H1 (cell line): Measurements from ENCODE around the gene COX6A2. TPM values are rescaled to one million over a fixed set of nuclear protein-coding genes. Genes with fewer than 3 reads are reported as not detected.

Source experiments
- CTCF ChIA-PET: fragments of 300-600 bp; sonication (Branson Sonifier 250); formaldehyde crosslinking; loops from one replicate; lab custom pipeline; 2021; ENCODE audit not compliant: partially characterized antibody; lab: Charles Lee
- POLR2A ChIA-PET: fragments of 300-600 bp; sonication (Branson Sonifier 250); formaldehyde crosslinking; loops from one replicate; lab custom pipeline; 2021; ENCODE audit warnings: inconsistent platforms; ENCODE audit not compliant: partially characterized antibody; lab: Charles Lee
- DNase-seq, 2 experiments: peaks; one replicate each; pipeline versions ENCODE4 v3.0.0 to v3.0.0-alpha.2; 2010 to 2022; ENCODE audit warnings: low spot score in 2 of 2, low read depth in 1 of 2, mixed read lengths in 1 of 2
- FAIRE-seq: peaks from 2 replicates; lab custom pipeline; 2011; peaks lifted over from hg19 to GRCh38; lab: Jason Lieb, UNC
- H2AFZ ChIP-seq: 2 replicates; pipeline ENCODE4 v1.8.1; 2012; ENCODE audit warnings: low read length, inconsistent platforms
- H2AK5ac ChIP-seq: 2 replicates; pipeline ENCODE4 v1.6.1; 2013; ENCODE audit warnings: low read depth, low read length
- H2BK120ac ChIP-seq: replicated peaks from 2 replicates; pipeline ENCODE3; 2013; ENCODE audit warnings: low read depth, low read length, inconsistent platforms
- H2BK12ac ChIP-seq: 2 replicates; pipeline ENCODE4 v1.6.1; 2013; ENCODE audit warnings: low read depth, low read length
- H2BK15ac ChIP-seq: 2 replicates; pipeline ENCODE4 v1.6.1; 2013; ENCODE audit warnings: low read length
- H2BK20ac ChIP-seq: 2 replicates; pipeline ENCODE4 v1.6.1; 2013; ENCODE audit warnings: low read length
- H2BK5ac ChIP-seq: 2 replicates; pipeline ENCODE4 v1.6.1; 2013; ENCODE audit warnings: low read depth, low read length
- H3K14ac ChIP-seq: 2 replicates; pipeline ENCODE4 v1.6.1; 2013; ENCODE audit warnings: inconsistent platforms; ENCODE audit not compliant: insufficient read length
- H3K18ac ChIP-seq: 2 replicates; pipeline ENCODE4 v1.6.1; 2013; ENCODE audit warnings: low read length; ENCODE audit errors: extremely low read depth
- H3K23ac ChIP-seq: 2 replicates; pipeline ENCODE4 v1.6.1; 2013; ENCODE audit warnings: inconsistent platforms; ENCODE audit not compliant: insufficient read length
- H3K23me2 ChIP-seq: 2 replicates; pipeline ENCODE4 v1.6.1; 2013; ENCODE audit warnings: low read depth, low read length
- H3K27ac ChIP-seq: 2 replicates; pipeline ENCODE4 v1.6.1; 2011; ENCODE audit warnings: low read depth, low read length, inconsistent platforms
- H3K27me3 ChIP-seq, 4 experiments: replicated peaks in 1 of 4; 1 replicate in 1 of 4; 2 replicates in 3 of 4; pipeline versions ENCODE4 v1.6.1 to v1.8.1; 2011 to 2013; ENCODE audit warnings: low read length in 3 of 4, mild to moderate bottlenecking in 3 of 4, inconsistent platforms in 2 of 4, mixed read lengths in 2 of 4, moderate library complexity in 1 of 4; ENCODE audit not compliant: control insufficient read depth in 3 of 4, insufficient read depth in 3 of 4; ENCODE audit errors: extremely low read depth in 1 of 4
- H3K36me3 ChIP-seq, 4 experiments: 2 replicates each; pipeline versions ENCODE4 v1.6.1 to v1.8.1; 2011 to 2013; ENCODE audit warnings: mild to moderate bottlenecking in 4 of 4, low read length in 3 of 4, moderate library complexity in 2 of 4, control low read depth in 1 of 4, inconsistent platforms in 1 of 4; ENCODE audit not compliant: insufficient read depth in 4 of 4, control insufficient read depth in 2 of 4
- H3K4ac ChIP-seq: replicated peaks from 2 replicates; pipeline ENCODE3; 2013; ENCODE audit warnings: low read length, low read depth, mixed read lengths, inconsistent platforms; ENCODE audit not compliant: insufficient read length
- H3K4me1 ChIP-seq, 4 experiments: replicated peaks in 1 of 4; 1 replicate in 1 of 4; 2 replicates in 3 of 4; pipeline versions ENCODE4 v1.6.1 to v1.8.1; 2011 to 2013; ENCODE audit warnings: low read length in 3 of 4, inconsistent platforms in 2 of 4, mixed read lengths in 1 of 4; ENCODE audit not compliant: insufficient read depth in 4 of 4, control insufficient read depth in 3 of 4
- H3K4me2 ChIP-seq, 2 experiments: 2 replicates each; pipeline versions ENCODE4 v1.6.1 to v1.8.1; 2011 to 2013; ENCODE audit warnings: low read depth in 2 of 2, low read length in 2 of 2, control low read depth in 1 of 2, inconsistent platforms in 1 of 2, mild to moderate bottlenecking in 1 of 2; ENCODE audit not compliant: insufficient read depth in 1 of 2
- H3K4me3 ChIP-seq, 4 experiments: fragments of 200-600, 300-600 bp in 1 of 4; sonication (generic), shearing (Covaris generic), sonication (Bioruptor Twin) in 1 of 4; 2 replicates each; pipeline versions ENCODE4 v1.5.1 to v1.8.1; 2011 to 2016; ENCODE audit warnings: low read length in 4 of 4, low read depth in 3 of 4, control low read depth in 2 of 4, inconsistent platforms in 2 of 4, mild to moderate bottlenecking in 2 of 4, mixed read lengths in 1 of 4, moderate library complexity in 1 of 4; ENCODE audit not compliant: insufficient read depth in 2 of 4; ENCODE audit errors: extremely low read depth in 1 of 4
- H3K56ac ChIP-seq: replicated peaks from 2 replicates; pipeline ENCODE3; 2013; ENCODE audit warnings: low read depth, mild to moderate bottlenecking, mixed read lengths, low read length, inconsistent platforms; ENCODE audit not compliant: insufficient read length
- H3K79me1 ChIP-seq: 2 replicates; pipeline ENCODE4 v1.6.1; 2013; ENCODE audit warnings: low read depth, low read length, control low read depth
- H3K79me2 ChIP-seq, 2 experiments: 2 replicates each; pipeline versions ENCODE4 v1.6.1 to v1.8.1; 2012 to 2013; ENCODE audit warnings: low read length in 2 of 2, mild to moderate bottlenecking in 2 of 2, inconsistent platforms in 1 of 2; ENCODE audit not compliant: insufficient read depth in 2 of 2, control insufficient read depth in 1 of 2
- H3K9ac ChIP-seq, 4 experiments: replicated peaks in 1 of 4; 1 replicate in 1 of 4; 2 replicates in 3 of 4; pipeline versions ENCODE4 v1.6.1 to v1.8.1; 2011 to 2013; ENCODE audit warnings: low read depth in 3 of 4, low read length in 3 of 4, control low read depth in 2 of 4, mild to moderate bottlenecking in 2 of 4, moderate library complexity in 2 of 4, inconsistent platforms in 1 of 4; ENCODE audit errors: extremely low read depth in 1 of 4
- H3K9me3 ChIP-seq, 2 experiments: 2 replicates each; pipeline versions ENCODE4 v1.6.1 to v1.8.1; 2012 to 2013; ENCODE audit warnings: mild to moderate bottlenecking in 2 of 2, moderate library complexity in 2 of 2, control low read depth in 1 of 2, inconsistent platforms in 1 of 2, low read depth in 1 of 2, low read length in 1 of 2, mixed read lengths in 1 of 2; ENCODE audit not compliant: insufficient read depth in 2 of 2
- H4K20me1 ChIP-seq, 2 experiments: replicated peaks in 1 of 2; 2 replicates each; pipeline versions ENCODE3 to v1.8.1; 2011 to 2013; ENCODE audit warnings: inconsistent platforms in 2 of 2, low read length in 2 of 2, mild to moderate bottlenecking in 1 of 2; ENCODE audit not compliant: insufficient read depth in 2 of 2, control insufficient read depth in 1 of 2
- H4K5ac ChIP-seq: 2 replicates; pipeline ENCODE4 v1.6.1; 2013; ENCODE audit warnings: low read length, low read depth, mixed read lengths, inconsistent platforms; ENCODE audit not compliant: insufficient read length
- H4K8ac ChIP-seq: 2 replicates; pipeline ENCODE4 v1.8.0; 2013; ENCODE audit warnings: mild to moderate bottlenecking, moderate library complexity, low read length, inconsistent platforms; ENCODE audit not compliant: insufficient read depth; ENCODE audit errors: extremely low read depth
- H4K91ac ChIP-seq: replicated peaks from 2 replicates; pipeline ENCODE3; 2013; ENCODE audit warnings: low read length, mixed read lengths, inconsistent platforms; ENCODE audit not compliant: insufficient read length
- ASH2L ChIP-seq: fragments of 200-600, 300-600 bp; sonication (generic); IDR thresholded peaks from one replicate; pipeline ENCODE4 v1.7.1; 2017; ENCODE audit warnings: low read length
- BRCA1 ChIP-seq: IDR thresholded peaks from 2 replicates; pipeline ENCODE4 v1.6.1; 2012; ENCODE audit warnings: low read depth, low read length, improper control_type of control experiment
- CBX8 ChIP-seq: fragments of 300-800, 300-1000 bp; sonication (generic); IDR thresholded peaks from 2 replicates; pipeline ENCODE4 v1.7.1; 2016; ENCODE audit warnings: low read depth, low read length, borderline replicate concordance
- GABPA ChIP-seq: IDR thresholded peaks from 2 replicates; pipeline ENCODE4 v1.6.1; 2011; ENCODE audit warnings: mild to moderate bottlenecking, low read length, moderate library complexity, borderline replicate concordance; ENCODE audit not compliant: insufficient read depth
- GTF2F1 ChIP-seq: IDR thresholded peaks from 2 replicates; pipeline ENCODE4 v1.6.1; 2012; ENCODE audit warnings: low read depth, low read length, improper control_type of control experiment, borderline replicate concordance
- JUND ChIP-seq: IDR thresholded peaks from 2 replicates; pipeline ENCODE4 v1.6.1; 2011; ENCODE audit warnings: mild to moderate bottlenecking, improper control_type of control experiment, low read length
- MAFK ChIP-seq: IDR thresholded peaks from 2 replicates; pipeline ENCODE4 v1.6.1; 2012; ENCODE audit warnings: low read depth, mild to moderate bottlenecking, improper control_type of control experiment, low read length
- POU5F1 ChIP-seq: IDR thresholded peaks from 2 replicates; pipeline ENCODE4 v1.6.1; 2011; ENCODE audit warnings: low read depth, mild to moderate bottlenecking, low read length, moderate library complexity
- RBBP5 ChIP-seq: IDR thresholded peaks from 2 replicates; pipeline ENCODE4 v1.7.1; 2012; ENCODE audit warnings: low read depth, mild to moderate bottlenecking, inconsistent platforms, low read length, moderate library complexity, borderline replicate concordance
- SIX5 ChIP-seq: IDR thresholded peaks from 2 replicates; pipeline ENCODE4 v1.6.1; 2011; ENCODE audit warnings: mild to moderate bottlenecking, low read depth, low read length
- SP1 ChIP-seq: IDR thresholded peaks from 2 replicates; pipeline ENCODE4 v1.6.1; 2011; ENCODE audit warnings: low read depth, low read length
- SP2 ChIP-seq: IDR thresholded peaks from 2 replicates; pipeline ENCODE4 v1.6.1; 2012; ENCODE audit warnings: mild to moderate bottlenecking, low read length, inconsistent platforms
- TBP ChIP-seq: IDR thresholded peaks from 2 replicates; pipeline ENCODE4 v1.6.1; 2011; ENCODE audit warnings: low read depth, low read length, improper control_type of control experiment
- ZNF274 ChIP-seq: IDR thresholded peaks from 2 replicates; pipeline ENCODE4 v1.7.0; 2012; ENCODE audit warnings: low read length, borderline replicate concordance; ENCODE audit errors: extremely low read depth
- WGBS, 2 experiments: shearing (Covaris generic) in 1 of 2; methylation state at CpG; one replicate each; pipeline versions ENCODE4 v1.1.6 to v1.1.7; 2013 to 2015; ENCODE audit warnings: low lambda C conversion rate in 2 of 2, mixed read lengths in 2 of 2, inconsistent platforms in 1 of 2, low coverage in 1 of 2, missing lambda C conversion rate in 1 of 2; ENCODE audit not compliant: insufficient replicate concordance in 2 of 2, insufficient coverage in 1 of 2, insufficient read length in 1 of 2; ENCODE audit errors: extremely low coverage in 1 of 2, missing lambda C conversion rate in 1 of 2; 5-methylcytosine and 5-hydroxymethylcytosine counted together
- polyA plus RNA-seq, 7 experiments: library from polyadenylated mRNA; depleted of rRNA in 3 of 7; stranded (reverse) in 5 of 7; unstranded in 2 of 7; fragments of >200 nt in 5 of 7; fragments of 200-250 nt in 2 of 7; gene quantifications; 1 replicate in 5 of 7; 2 replicates in 1 of 7; 4 replicates in 1 of 7; pipeline versions ENCODE4 v1.2.1 to v1.2.3, GENCODE V29; 2011 to 2013; ENCODE audit warnings: missing spikeins in 2 of 7, mixed read lengths in 2 of 7
- total RNA-seq: library from RNA; stranded (reverse); fragmentation: NEBNext Ultra II Directional; extraction: Animal tissue kit (Norgen Biotek cat#: 25700); gene quantifications from 2 replicates; pipeline ENCODE4 v1.2.1, GENCODE V29; 2021
- TF ChIP-seq, protein P1 (sequence below): IDR thresholded peaks from 2 replicates; pipeline ENCODE4 v1.6.1; 2011; ENCODE audit warnings: low read length, improper control_type of control experiment

Gene COX6A2
- total and polyA plus RNA-seq, 2 of the 8 experiments (the other 6 are each of a cell fraction or from before 2014, with no cell fraction given), result 0.79 TPM; not detected in 1

DNA sequence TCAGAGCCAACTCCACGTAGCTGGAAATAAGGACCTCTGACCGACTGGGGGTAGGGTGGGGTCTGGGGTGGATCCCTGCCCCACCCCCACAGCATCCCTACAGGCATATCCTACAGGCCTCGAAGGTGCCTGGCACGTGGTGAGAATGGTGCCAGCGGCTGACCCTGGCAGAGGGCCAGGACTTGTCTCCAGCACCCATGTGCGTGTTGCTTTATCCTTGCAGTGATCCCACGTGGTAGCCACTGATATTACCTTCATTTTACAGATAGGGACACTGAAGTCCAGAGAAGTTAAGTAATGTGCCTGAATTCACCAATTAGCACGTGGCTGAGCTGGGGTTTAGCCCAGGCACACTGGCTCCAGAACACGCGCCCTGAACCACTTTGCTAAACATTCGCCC is 26.7 kb downstream of the COX6A2 start:
- Histone ChIP-seq H2AFZ (no peak overlapping the region), H3K4me3 (no peak overlapping the region), H3K4ac (no peak overlapping the region), H3K56ac (no peak overlapping the region), H3K14ac (no peak overlapping the region), H2BK5ac (no peak overlapping the region), H2BK20ac (no peak overlapping the region), H3K27ac (no peak overlapping the region), H4K8ac (no peak overlapping the region), H3K9ac (no peak overlapping the region), H2BK12ac (peak overlapping the region; percentile 39; the same call in 1 of the 2 replicates), H3K27me3 (no peaks in the 10 kb centered on the region), H3K18ac (no peak overlapping the region), H3K9me3 (no peaks in the 10 kb centered on the region), H3K4me2 (no peak overlapping the region), H3K23ac (no peak overlapping the region), H2AK5ac (no peak overlapping the region), H3K79me2 (no peaks in the 10 kb centered on the region), H4K20me1 (no peaks in the 10 kb centered on the region), H3K23me2 (no peaks in the 10 kb centered on the region), H3K4me1 (no peaks in the 10 kb centered on the region; a peak in 1 of 7 replicates), H3K79me1 (no peaks in the 10 kb centered on the region), H3K36me3 (no peaks in the 10 kb centered on the region), H2BK15ac (no peak overlapping the region), H4K91ac (no peak overlapping the region), H2BK120ac (no peak overlapping the region), H4K5ac (no peak overlapping the region)
- WGBS, 2 experiments, result 87% methylated on average over 11 of the region's 11 CpGs; no CpG with 5 or more reads in 1 of the 2 experiments
- no peak for FAIRE-seq
- no peak for DNase-seq
- CTCF ChIA-PET, result interaction anchor here (1.3 kb wide), 1 partner anchor 59 kb away, joined by 4 read pairs; no protein-coding TSS in a partner anchor
- POLR2A ChIA-PET, result no interaction called here
- no peak for TF ChIP-seq TBP
- TF ChIP-seq ZNF274, result no peak
- TF ChIP-seq ASH2L, result no peak
- no peak for TF ChIP-seq BRCA1
- TF ChIP-seq CBX8, result no peak
- TF ChIP-seq MAFK, result no peak
- no peak for TF ChIP-seq RBBP5
- TF ChIP-seq POU5F1, result no peak
- no peak for TF ChIP-seq SIX5
- TF ChIP-seq JUND, result no peak
- no peak for TF ChIP-seq SP1
- TF ChIP-seq, protein P1, sequence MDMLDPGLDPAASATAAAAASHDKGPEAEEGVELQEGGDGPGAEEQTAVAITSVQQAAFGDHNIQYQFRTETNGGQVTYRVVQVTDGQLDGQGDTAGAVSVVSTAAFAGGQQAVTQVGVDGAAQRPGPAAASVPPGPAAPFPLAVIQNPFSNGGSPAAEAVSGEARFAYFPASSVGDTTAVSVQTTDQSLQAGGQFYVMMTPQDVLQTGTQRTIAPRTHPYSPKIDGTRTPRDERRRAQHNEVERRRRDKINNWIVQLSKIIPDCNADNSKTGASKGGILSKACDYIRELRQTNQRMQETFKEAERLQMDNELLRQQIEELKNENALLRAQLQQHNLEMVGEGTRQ, result no peak
- no peak for TF ChIP-seq SP2
- no peak for TF ChIP-seq GABPA
- TF ChIP-seq GTF2F1, result no peak
